GM13976 (cell line): ENCODE data around the gene COL8A2.

Experiments used
- DNase-seq: peaks from one replicate; pipeline ENCODE4 v3.0.0; 2012; ENCODE audit warnings: low spot score
- CTCF ChIP-seq: IDR thresholded peaks from 2 replicates; pipeline ENCODE4 v1.5.1; 2012; ENCODE audit warnings: borderline replicate concordance, mild to moderate bottlenecking; ENCODE audit not compliant: insufficient read depth; ENCODE audit errors: extremely low read depth, missing control alignments, control extremely low read depth
- in situ Hi-C: fragments of 300-500 bp; cut with MboI; formaldehyde crosslinking; loops from one replicate; pipeline ENCODE4 v1.12.0; 2022; ENCODE audit warnings: low sequenced_read_pairs, mixed read lengths, inconsistent platforms; ENCODE audit not compliant: unreplicated experiment

The COL8A2 gene

GRCh38 chr1:36070349-36070748 lies 54.7 kb downstream of the COL8A2 start:
- no peak for DNase-seq
- TF ChIP-seq CTCF, result no peak
- in situ Hi-C loops, result no loop called here

- no peak for TF ChIP-seq CTCF
- in situ Hi-C loops, result no loop called here
- DNase-seq, result no peak
Observed at GRCh38 chr1:36068866-36069265, 56.2 kb downstream of the COL8A2 start.

DNA sequence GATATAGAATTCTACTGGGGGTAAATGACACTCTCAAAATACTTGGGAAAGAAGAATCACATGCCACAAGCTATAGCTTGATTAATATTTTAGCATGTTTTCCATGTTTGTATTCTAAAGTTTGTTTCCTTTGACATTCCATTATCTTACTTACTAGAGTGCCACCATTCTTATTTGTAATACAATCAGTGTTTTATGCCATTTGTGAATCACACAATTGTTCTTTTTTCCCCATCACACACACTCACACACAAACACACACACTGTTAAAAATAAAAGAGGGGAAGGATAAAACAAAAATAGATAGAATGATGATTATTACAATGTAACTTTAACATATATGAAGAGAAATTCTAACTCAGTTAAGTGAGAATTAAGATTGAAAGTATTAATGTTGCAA lies 57.2 kb downstream of the COL8A2 start:
- in situ Hi-C loops, result no loop called here
- no peak for TF ChIP-seq CTCF
- no peak for DNase-seq

DNA sequence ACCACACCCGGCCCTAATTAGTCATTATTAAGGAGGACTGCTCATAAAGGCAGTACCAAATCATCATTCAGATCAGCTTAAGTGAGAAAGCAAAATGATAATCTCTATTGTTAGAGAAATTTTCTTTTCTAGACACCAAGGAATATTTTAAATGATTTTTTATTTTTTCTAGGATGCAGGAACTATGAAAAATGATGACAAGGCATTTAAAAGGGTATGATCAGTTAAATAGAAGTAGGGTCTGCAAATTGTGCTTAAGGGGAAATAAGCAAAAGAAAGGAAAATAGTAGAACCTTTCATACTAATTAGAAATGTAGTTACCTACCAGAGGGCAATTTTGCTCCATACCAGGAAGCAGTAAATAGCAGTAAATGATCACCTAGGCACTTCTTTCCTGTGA lies 62.7 kb downstream of the COL8A2 start:
- no peak for DNase-seq
- TF ChIP-seq CTCF, result no peak
- in situ Hi-C loops, result no loop called here

DNA sequence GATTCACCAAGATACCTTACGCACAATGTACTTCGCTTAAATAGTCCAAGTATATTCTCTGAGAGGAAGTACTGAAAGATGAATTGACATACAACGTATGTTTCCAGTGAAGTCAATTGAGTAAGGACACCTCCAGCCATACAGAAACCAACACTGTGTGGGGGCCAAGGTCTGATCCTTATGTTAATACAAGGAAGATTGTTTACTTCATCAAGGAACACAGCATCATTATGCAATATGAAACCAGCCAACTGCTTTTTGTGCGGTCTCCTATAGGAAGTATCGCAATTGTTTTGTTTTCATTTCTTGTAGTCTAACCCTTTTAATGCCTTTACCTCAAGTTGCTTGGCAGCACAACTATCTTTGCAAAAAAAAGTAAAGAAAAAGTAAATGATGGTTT lies 69.3 kb downstream of the COL8A2 start:
- TF ChIP-seq CTCF, result no peak
- DNase-seq, result no peak
- in situ Hi-C loops, result no loop called here

DNA sequence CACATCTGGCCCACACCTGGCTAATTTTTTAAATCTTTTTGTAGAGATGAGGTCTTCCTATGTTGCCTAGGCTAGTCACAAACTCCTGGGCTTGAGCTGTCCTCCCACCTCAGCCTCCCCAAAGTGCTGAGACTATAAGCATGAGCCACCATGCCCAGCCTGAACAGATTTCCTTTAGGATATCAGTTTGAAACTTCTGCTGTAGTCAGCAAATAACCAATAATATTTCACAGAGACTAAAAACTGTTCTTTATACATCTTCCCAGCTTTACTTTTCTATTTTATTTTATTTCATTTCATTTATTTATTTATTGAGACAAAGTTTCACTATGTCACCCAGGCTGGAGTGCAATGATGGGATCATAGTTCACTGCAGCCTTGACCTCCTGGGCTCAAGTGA lies 71.0 kb downstream of the COL8A2 start:
- in situ Hi-C loops, result no loop called here
- no peak for TF ChIP-seq CTCF
- DNase-seq, result no peak

DNA sequence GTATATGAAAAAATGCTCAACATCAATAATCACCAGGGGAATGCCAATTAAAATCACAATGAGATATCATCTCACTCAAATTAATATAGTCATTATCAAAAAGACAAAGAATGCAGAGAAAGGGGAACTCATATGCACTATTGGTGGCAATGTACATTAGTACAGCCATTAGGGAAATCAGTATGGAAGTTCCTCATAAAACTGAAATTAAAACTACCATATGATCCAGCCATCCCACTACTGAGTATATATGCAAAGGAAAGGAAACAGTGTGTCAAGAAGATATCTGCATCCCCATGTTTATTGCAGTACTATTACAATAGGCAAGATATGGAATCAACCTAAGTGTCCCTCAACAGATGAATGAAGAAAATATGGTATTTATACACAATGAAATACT lies 73.2 kb downstream of the COL8A2 start:
- in situ Hi-C loops, result no loop called here
- no peak for DNase-seq
- no peak for TF ChIP-seq CTCF
